SJSA1 (cell line): ENCODE measurements around the gene GEMIN8. TPM values are rescaled to one million over a fixed set of nuclear protein-coding genes. Genes with fewer than 3 reads are reported as not detected.

ENCODE experiments used
- total RNA-seq: library from RNA; depleted of rRNA; stranded (reverse); fragments of >200 nt; shearing (Covaris generic); gene quantifications from 2 replicates; pipeline ENCODE4 v1.2.3, GENCODE V29; 2014; rRNA removed

The GEMIN8 gene
- total RNA-seq, 1 experiment from 2014 or later = 10.7 TPM

Other genes starting within 250 kb of the GEMIN8 start
- not detected in 2 replicates for gene GPM6B, start 212.8 kb downstream of the GEMIN8 start, total RNA-seq